K562 (cell line): Measurements from ENCODE around the gene GIMAP8. TPM values are rescaled to one million over a fixed set of nuclear protein-coding genes. Genes with fewer than 3 reads are reported as not detected.

Source experiments
- CHD1 ChIP-seq: fragments of 200-600 bp; sonication (generic); IDR thresholded peaks from one replicate; pipeline ENCODE4 v1.6.1; 2012; ENCODE audit warnings: mild to moderate bottlenecking, moderate library complexity, low read length, inconsistent platforms
- CHD4 ChIP-seq: fragments of 200-600 bp; sonication (generic); IDR thresholded peaks from 3 replicates; pipeline ENCODE4 v1.6.1; 2012; ENCODE audit warnings: low read depth, mild to moderate bottlenecking, mixed read lengths, low read length, inconsistent platforms; ENCODE audit not compliant: insufficient read depth, insufficient replicate concordance, poor library complexity, severe bottlenecking
- FOS ChIP-seq: IDR thresholded peaks from 3 replicates; pipeline ENCODE4 v1.6.1; 2011; ENCODE audit not compliant: insufficient read length; ENCODE audit errors: extremely low read depth
- HES1 ChIP-seq: fragments of 450-650 bp; IDR thresholded peaks from 2 replicates; pipeline ENCODE4 v1.6.1; 2016; ENCODE audit warnings: low read depth, mild to moderate bottlenecking, moderate library complexity
- HLTF ChIP-seq: fragments of 450-650 bp; IDR thresholded peaks from 2 replicates; pipeline ENCODE4 v1.6.1; 2016
- MCM7 ChIP-seq, 2 experiments: fragments of 450-650 bp; IDR thresholded peaks; 2 replicates each; pipeline ENCODE4 v1.6.1; 2016 to 2018
- MEF2A ChIP-seq: IDR thresholded peaks from 2 replicates; pipeline ENCODE4 v1.6.1; 2011; ENCODE audit warnings: low read depth, mild to moderate bottlenecking, low read length, moderate library complexity; ENCODE audit not compliant: control insufficient read depth
- MYNN ChIP-seq, 2 experiments: sonication (generic); formaldehyde crosslinking in 1 of 2; IDR thresholded peaks; 2 replicates each; pipeline versions ENCODE4 v1.5.0 to v1.6.1; 2016 to 2020; ENCODE audit warnings: antibody characterized with exemption in 1 of 2, missing genetic modification reagents in 1 of 2
- PHF20 ChIP-seq: fragments of 450-650 bp; IDR thresholded peaks from 2 replicates; pipeline ENCODE4 v1.6.1; 2018; ENCODE audit not compliant: partially characterized antibody
- SIN3A ChIP-seq, 2 experiments: fragments of 150-350 bp in 1 of 2; IDR thresholded peaks; 2 replicates each; pipeline ENCODE4 v1.6.1; 2011 to 2016; ENCODE audit warnings: borderline replicate concordance in 2 of 2, low read depth in 2 of 2, low read length in 2 of 2, mild to moderate bottlenecking in 2 of 2, moderate library complexity in 2 of 2; ENCODE audit not compliant: control insufficient read depth in 1 of 2
- SMARCE1 ChIP-seq: fragments of 450-650 bp; IDR thresholded peaks from 2 replicates; pipeline ENCODE4 v1.7.1; 2016; ENCODE audit warnings: mild to moderate bottlenecking
- ZBTB7A ChIP-seq: IDR thresholded peaks from 2 replicates; pipeline ENCODE4 v1.6.1; 2011; ENCODE audit warnings: low read depth, mild to moderate bottlenecking, low read length, moderate library complexity, borderline replicate concordance; ENCODE audit not compliant: control insufficient read depth
- ZKSCAN8 ChIP-seq: fragments of 200-800 bp; sonication (Bioruptor generic); IDR thresholded peaks from 2 replicates; pipeline ENCODE4 v1.6.1; 2016; ENCODE audit warnings: missing genetic modification characterization, missing compliant biosample characterization
- ZNF197 ChIP-seq: fragments of 200-800 bp; sonication (Bioruptor generic); IDR thresholded peaks from 2 replicates; pipeline ENCODE4 v1.6.1; 2016; ENCODE audit warnings: low read depth, missing genetic modification characterization, missing compliant biosample characterization
- ZNF263 ChIP-seq: sonication (generic); formaldehyde crosslinking; IDR thresholded peaks from 2 replicates; pipeline ENCODE4 v1.8.0; 2022; ENCODE audit warnings: mild to moderate bottlenecking, missing genetic modification reagents, borderline replicate concordance
- ZNF408 ChIP-seq: fragments of 250-450 bp; sonication (Bioruptor Pico); IDR thresholded peaks from 2 replicates; pipeline ENCODE4 v1.4.0; 2020; ENCODE audit warnings: low read depth, mild to moderate bottlenecking, moderate library complexity
- ZNF668 ChIP-seq: fragments of 250-450 bp; sonication (Bioruptor Pico); IDR thresholded peaks from 2 replicates; pipeline ENCODE4 v1.8.0; 2022; ENCODE audit warnings: mild to moderate bottlenecking, inconsistent platforms
- polyA plus RNA-seq, 8 experiments: library from polyadenylated mRNA; depleted of rRNA in 4 of 8; stranded (reverse) in 5 of 8; unstranded in 3 of 8; fragments of >200 nt; fragmentation: Nextera tagmentation in 2 of 8; fragmentation: Illumina TruSeq in 1 of 8; extraction: Ambion mirVana in 2 of 8; extraction: Trizol in 1 of 8; gene quantifications; 2 replicates each; pipeline versions ENCODE4 v1.2.1 to v1.2.3, GENCODE V29; 2011 to 2014; ENCODE audit warnings: inconsistent platforms in 1 of 8, missing spikeins in 1 of 8
- total RNA-seq, 7 experiments: library from RNA; depleted of rRNA in 6 of 7; stranded (reverse); fragments of >200 nt in 6 of 7; fragmentation: Illumina TruSeq in 2 of 7; extraction: Trizol in 2 of 7; gene quantifications; 2 replicates each; pipeline versions ENCODE4 v1.2.1 to v1.2.3, GENCODE V29; 2011 to 2021; ENCODE audit warnings: low replicate concordance in 1 of 7
- TF ChIP-seq, protein P1 (sequence below), 3 experiments: IDR thresholded peaks in 2 of 3; conservative IDR thresholded peaks in 1 of 3; 2 replicates each; pipeline ENCODE4 v1.5.1; 2011 to 2012; ENCODE audit warnings: low read length in 3 of 3, mild to moderate bottlenecking in 3 of 3, control low read depth in 2 of 3, improper control_type of control experiment in 1 of 3, inconsistent platforms in 1 of 3, low read depth in 1 of 3, mixed read lengths in 1 of 3, moderate library complexity in 1 of 3; ENCODE audit not compliant: insufficient read depth in 2 of 3
- TF ChIP-seq, protein P2 (sequence below): IDR thresholded peaks from 3 replicates; pipeline ENCODE4 v1.6.1; 2011; ENCODE audit warnings: borderline replicate concordance, mild to moderate bottlenecking, moderate library complexity; ENCODE audit not compliant: insufficient read length; ENCODE audit errors: extremely low read depth
- TF ChIP-seq, protein P3 (sequence below): fragments of 450-650 bp; formaldehyde crosslinking; IDR thresholded peaks from 2 replicates; pipeline ENCODE4 v1.4.0; 2020; ENCODE audit warnings: mild to moderate bottlenecking, moderate library complexity

The GIMAP8 gene
- total and polyA plus RNA-seq, 9 of the 15 experiments (the other 6 are each of a cell fraction or from before 2014, with no cell fraction given): not detected

- TF ChIP-seq HES1: no peak
- TF ChIP-seq ZKSCAN8 (CRISPR knock-in tag): no peak
- peak; percentile 98 for TF ChIP-seq CHD1
- TF ChIP-seq ZNF263 (CRISPR knock-in tag): no peak; the same call in 1 of the 2 replicates
- TF ChIP-seq ZNF668 (CRISPR knock-in tag): no peak
- no peak for TF ChIP-seq ZNF408
- TF ChIP-seq MCM7 (IDR thresholded peaks at IDR 0.05): no peak
- TF ChIP-seq, protein P1, sequence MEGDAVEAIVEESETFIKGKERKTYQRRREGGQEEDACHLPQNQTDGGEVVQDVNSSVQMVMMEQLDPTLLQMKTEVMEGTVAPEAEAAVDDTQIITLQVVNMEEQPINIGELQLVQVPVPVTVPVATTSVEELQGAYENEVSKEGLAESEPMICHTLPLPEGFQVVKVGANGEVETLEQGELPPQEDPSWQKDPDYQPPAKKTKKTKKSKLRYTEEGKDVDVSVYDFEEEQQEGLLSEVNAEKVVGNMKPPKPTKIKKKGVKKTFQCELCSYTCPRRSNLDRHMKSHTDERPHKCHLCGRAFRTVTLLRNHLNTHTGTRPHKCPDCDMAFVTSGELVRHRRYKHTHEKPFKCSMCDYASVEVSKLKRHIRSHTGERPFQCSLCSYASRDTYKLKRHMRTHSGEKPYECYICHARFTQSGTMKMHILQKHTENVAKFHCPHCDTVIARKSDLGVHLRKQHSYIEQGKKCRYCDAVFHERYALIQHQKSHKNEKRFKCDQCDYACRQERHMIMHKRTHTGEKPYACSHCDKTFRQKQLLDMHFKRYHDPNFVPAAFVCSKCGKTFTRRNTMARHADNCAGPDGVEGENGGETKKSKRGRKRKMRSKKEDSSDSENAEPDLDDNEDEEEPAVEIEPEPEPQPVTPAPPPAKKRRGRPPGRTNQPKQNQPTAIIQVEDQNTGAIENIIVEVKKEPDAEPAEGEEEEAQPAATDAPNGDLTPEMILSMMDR (IDR thresholded peaks at IDR 0.05 in 2 of 3, conservative IDR thresholded peaks at IDR 0.05 in 1 of 3; ENCODE audit: insufficient read depth in 2 of 3, low read depth in 1 of 3, low read length in 3 of 3): peak; percentile 42 to 66 (median 51)
- TF ChIP-seq, protein P2, sequence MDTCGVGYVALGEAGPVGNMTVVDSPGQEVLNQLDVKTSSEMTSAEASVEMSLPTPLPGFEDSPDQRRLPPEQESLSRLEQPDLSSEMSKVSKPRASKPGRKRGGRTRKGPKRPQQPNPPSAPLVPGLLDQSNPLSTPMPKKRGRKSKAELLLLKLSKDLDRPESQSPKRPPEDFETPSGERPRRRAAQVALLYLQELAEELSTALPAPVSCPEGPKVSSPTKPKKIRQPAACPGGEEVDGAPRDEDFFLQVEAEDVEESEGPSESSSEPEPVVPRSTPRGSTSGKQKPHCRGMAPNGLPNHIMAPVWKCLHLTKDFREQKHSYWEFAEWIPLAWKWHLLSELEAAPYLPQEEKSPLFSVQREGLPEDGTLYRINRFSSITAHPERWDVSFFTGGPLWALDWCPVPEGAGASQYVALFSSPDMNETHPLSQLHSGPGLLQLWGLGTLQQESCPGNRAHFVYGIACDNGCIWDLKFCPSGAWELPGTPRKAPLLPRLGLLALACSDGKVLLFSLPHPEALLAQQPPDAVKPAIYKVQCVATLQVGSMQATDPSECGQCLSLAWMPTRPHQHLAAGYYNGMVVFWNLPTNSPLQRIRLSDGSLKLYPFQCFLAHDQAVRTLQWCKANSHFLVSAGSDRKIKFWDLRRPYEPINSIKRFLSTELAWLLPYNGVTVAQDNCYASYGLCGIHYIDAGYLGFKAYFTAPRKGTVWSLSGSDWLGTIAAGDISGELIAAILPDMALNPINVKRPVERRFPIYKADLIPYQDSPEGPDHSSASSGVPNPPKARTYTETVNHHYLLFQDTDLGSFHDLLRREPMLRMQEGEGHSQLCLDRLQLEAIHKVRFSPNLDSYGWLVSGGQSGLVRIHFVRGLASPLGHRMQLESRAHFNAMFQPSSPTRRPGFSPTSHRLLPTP: no peak
- TF ChIP-seq SMARCE1: no peak
- peak; percentile 75 for TF ChIP-seq PHF20
- peak; percentile 96 for TF ChIP-seq ZBTB7A
- peak; percentile 92 to 93; a peak in 3 of 4 replicates for TF ChIP-seq SIN3A (IDR thresholded peaks at IDR 0.05; ENCODE audit: borderline replicate concordance in 2 of 2, control insufficient read depth in 1 of 2, low read depth in 2 of 2, low read length in 2 of 2)
- TF ChIP-seq FOS: no peak
- TF ChIP-seq, protein P3, sequence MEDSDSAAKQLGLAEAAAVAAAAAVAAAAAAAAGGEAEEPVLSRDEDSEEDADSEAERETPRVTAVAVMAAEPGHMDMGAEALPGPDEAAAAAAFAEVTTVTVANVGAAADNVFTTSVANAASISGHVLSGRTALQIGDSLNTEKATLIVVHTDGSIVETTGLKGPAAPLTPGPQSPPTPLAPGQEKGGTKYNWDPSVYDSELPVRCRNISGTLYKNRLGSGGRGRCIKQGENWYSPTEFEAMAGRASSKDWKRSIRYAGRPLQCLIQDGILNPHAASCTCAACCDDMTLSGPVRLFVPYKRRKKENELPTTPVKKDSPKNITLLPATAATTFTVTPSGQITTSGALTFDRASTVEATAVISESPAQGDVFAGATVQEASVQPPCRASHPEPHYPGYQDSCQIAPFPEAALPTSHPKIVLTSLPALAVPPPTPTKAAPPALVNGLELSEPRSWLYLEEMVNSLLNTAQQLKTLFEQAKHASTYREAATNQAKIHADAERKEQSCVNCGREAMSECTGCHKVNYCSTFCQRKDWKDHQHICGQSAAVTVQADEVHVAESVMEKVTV: no peak
- no peak for TF ChIP-seq CHD4
- TF ChIP-seq HLTF: no peak
- peak; percentile 24; the same call in 1 of the 2 replicates for TF ChIP-seq ZNF197 (CRISPR knock-in tag)
- peak; percentile 28; the same call in 1 of the 2 replicates for TF ChIP-seq MEF2A
- no peak for TF ChIP-seq MYNN (IDR thresholded peaks at IDR 0.05)
- TF ChIP-seq MYNN (CRISPR knock-in tag; IDR thresholded peaks at IDR 0.05): 0 out of 2 replicates have a peak, but pooled peaks have one; percentile 32
Observed at GRCh38 chr7:150404805-150405583, 45.4 kb upstream of the GIMAP8 start (continued).
